Prostate gland (tissue), 2 donors: ENCODE results near the gene GSTM3. TPM values are rescaled to one million over a fixed set of nuclear protein-coding genes. Genes with fewer than 3 reads are reported as not detected.

Source experiments
- DNase-seq: peaks from one replicate; pipeline ENCODE4 v3.0.0-alpha.2; 2019; ENCODE audit warnings: low spot score
- H3K27ac ChIP-seq, 2 donors: fragments of 200-600 bp; sonication (generic); 2 replicates each; pipeline ENCODE4 v1.5.1; 2017 to 2019
- H3K27me3 ChIP-seq: fragments of 200-600 bp; sonication (generic); replicated peaks from 2 replicates; pipeline ENCODE4 v1.5.1; 2019; ENCODE audit not compliant: insufficient read depth
- H3K36me3 ChIP-seq, 2 donors: fragments of 200-600 bp; sonication (generic); 1 replicate in 1 of 2; 2 replicates in 1 of 2; pipeline versions ENCODE4 v1.5.1 to v1.8.1; 2017 to 2019
- H3K4me1 ChIP-seq: fragments of 200-600 bp; sonication (generic); replicated peaks from 2 replicates; pipeline ENCODE4 v1.5.1; 2019
- H3K4me3 ChIP-seq, 2 donors: fragments of 200-600 bp; sonication (generic); 2 replicates each; pipeline ENCODE4 v1.5.1; 2017 to 2019
- H3K9me3 ChIP-seq: fragments of 200-600 bp; sonication (generic); 2 replicates; pipeline ENCODE4 v1.5.1; 2017
- POLR2A ChIP-seq: fragments of 450-650 bp; IDR thresholded peaks from one replicate; pipeline ENCODE4 v1.6.1; 2016; ENCODE audit warnings: antibody characterized with exemption, mild to moderate bottlenecking
- POLR2AphosphoS5 ChIP-seq: sonication (generic); formaldehyde crosslinking; IDR thresholded peaks from one replicate; pipeline ENCODE4 v1.6.1; 2017; ENCODE audit warnings: antibody characterized with exemption
- WGBS: methylation state at CpG from one replicate; pipeline ENCODE4 v1.1.5; 2018; 5-methylcytosine and 5-hydroxymethylcytosine counted together
- intact Hi-C: fragments of 100-400 bp; cut with DNase I; formaldehyde crosslinking; loops from one replicate; pipeline ENCODE4 v1.14.2; 2022
- total RNA-seq, 2 donors: library from RNA; depleted of rRNA; stranded (reverse); fragments of >200 nt; gene quantifications; one replicate each; pipeline ENCODE4 v1.1.0, GENCODE V29; 2016
- TF ChIP-seq, protein P1 (sequence below), 4 experiments: fragments of 200-600 bp in 2 of 4; fragments of 450-650 bp in 2 of 4; sonication (generic) in 2 of 4; IDR thresholded peaks; 1 replicate in 3 of 4; 2 replicates in 1 of 4; pipeline ENCODE4 v1.5.1; 2016 to 2019; ENCODE audit warnings: antibody characterized with exemption in 4 of 4, mild to moderate bottlenecking in 2 of 4, moderate library complexity in 2 of 4

Gene GSTM3
- total RNA-seq, 2 donors from 2014 or later: 103 to 383 TPM

DNA sequence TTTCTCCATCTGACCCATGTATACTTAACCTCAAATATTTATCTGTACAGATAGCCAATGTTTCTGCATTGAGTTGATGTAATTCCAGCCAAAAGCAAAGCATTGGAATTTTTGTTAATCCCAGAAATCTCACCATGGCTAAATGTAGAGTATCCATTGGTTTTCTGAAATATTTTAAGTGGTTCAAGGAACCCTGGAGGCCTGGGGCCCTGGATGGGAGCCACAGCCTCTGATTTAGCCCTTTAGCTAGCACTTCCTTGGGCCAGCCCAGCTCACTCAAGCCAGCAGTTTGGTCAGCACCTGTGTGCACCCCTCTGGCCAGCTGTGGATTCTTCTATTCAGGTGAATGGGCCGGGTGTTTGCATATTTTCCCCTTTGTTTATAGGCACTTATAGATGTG, 41.7 kb upstream of the GSTM3 start:
- Histone ChIP-seq H3K4me1 (peaks cover 10% of the 10 kb centered on the region), H3K9me3 (no peaks in the 10 kb centered on the region), H3K4me3 (no peak overlapping the region), H3K27ac (peak overlapping the region in 1 of 2 donors; percentile 40), H3K27me3 (no peaks in the 10 kb centered on the region), H3K36me3 (no peaks in the 10 kb centered on the region)
- 50% methylated on average over 1 of the region's 1 CpG for WGBS
- TF ChIP-seq POLR2A (no peak), POLR2AphosphoS5 (no peak)
- TF ChIP-seq, protein P1, sequence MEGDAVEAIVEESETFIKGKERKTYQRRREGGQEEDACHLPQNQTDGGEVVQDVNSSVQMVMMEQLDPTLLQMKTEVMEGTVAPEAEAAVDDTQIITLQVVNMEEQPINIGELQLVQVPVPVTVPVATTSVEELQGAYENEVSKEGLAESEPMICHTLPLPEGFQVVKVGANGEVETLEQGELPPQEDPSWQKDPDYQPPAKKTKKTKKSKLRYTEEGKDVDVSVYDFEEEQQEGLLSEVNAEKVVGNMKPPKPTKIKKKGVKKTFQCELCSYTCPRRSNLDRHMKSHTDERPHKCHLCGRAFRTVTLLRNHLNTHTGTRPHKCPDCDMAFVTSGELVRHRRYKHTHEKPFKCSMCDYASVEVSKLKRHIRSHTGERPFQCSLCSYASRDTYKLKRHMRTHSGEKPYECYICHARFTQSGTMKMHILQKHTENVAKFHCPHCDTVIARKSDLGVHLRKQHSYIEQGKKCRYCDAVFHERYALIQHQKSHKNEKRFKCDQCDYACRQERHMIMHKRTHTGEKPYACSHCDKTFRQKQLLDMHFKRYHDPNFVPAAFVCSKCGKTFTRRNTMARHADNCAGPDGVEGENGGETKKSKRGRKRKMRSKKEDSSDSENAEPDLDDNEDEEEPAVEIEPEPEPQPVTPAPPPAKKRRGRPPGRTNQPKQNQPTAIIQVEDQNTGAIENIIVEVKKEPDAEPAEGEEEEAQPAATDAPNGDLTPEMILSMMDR (IDR thresholded peaks at IDR 0.05): no peak
- intact Hi-C loops: no loop called here
- DNase-seq: no peak

DNA sequence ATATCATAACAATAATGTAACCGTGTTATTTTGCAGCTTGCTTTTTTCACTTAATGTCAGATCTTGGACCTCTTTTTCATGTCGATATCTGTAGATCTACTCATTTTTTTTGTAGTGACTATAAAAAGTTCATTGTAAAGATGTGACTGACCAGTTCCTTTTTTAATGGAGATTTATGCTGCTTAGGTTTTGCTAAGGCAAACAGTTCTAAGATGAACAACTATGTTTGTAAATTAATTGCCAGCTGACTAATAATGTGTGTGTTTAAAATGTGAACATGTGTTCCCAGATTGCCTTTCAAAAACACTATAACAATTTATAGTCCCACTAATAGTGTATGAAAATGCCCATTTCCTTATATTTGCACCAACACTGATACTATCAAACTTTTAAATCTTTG, 41.0 kb upstream of the GSTM3 start:
- 34% methylated on average over 2 of the region's 2 CpGs for WGBS
- intact Hi-C loops: no loop called here
- Histone ChIP-seq H3K27ac (no peak overlapping the region), H3K9me3 (no peaks in the 10 kb centered on the region), H3K36me3 (no peaks in the 10 kb centered on the region), H3K4me3 (no peak overlapping the region), H3K27me3 (no peaks in the 10 kb centered on the region), H3K4me1 (peaks cover 10% of the 10 kb centered on the region)
- no peak for DNase-seq
- TF ChIP-seq POLR2AphosphoS5: peak; percentile 8
- TF ChIP-seq, protein P1 (IDR thresholded peaks at IDR 0.05): no peak

DNA sequence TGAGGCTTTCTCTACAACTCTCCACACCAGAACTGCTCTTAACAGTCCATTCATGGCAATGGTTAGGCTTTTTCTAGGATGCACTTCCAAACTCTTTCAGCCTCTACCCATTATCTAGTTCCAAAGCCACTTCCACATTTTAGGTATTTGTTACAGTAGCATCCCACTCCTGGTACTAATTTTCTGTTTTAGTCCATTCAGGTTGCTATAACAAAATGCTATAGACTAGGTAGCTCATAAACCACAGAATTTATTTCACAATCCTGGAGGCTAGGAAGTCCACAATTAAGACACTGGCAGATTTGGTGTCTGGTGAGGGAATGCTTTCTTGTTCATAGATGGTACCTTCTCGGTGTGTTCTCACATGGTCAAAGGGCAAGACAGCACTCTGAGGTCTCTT, 40.1 kb upstream of the GSTM3 start:
- no peaks in the 10 kb centered on the region for H3K36me3 ChIP-seq
- peaks cover 10% of the 10 kb centered on the region for H3K4me1 ChIP-seq
- H3K9me3 ChIP-seq: no peaks in the 10 kb centered on the region
- no peaks in the 10 kb centered on the region for H3K27me3 ChIP-seq
- H3K4me3 ChIP-seq: no peak overlapping the region
- intact Hi-C loops: no loop called here
- no peak for DNase-seq
- TF ChIP-seq POLR2A (no peak), POLR2AphosphoS5 (no peak)
- TF ChIP-seq, protein P1 (IDR thresholded peaks at IDR 0.05): no peak
- WGBS: 90% methylated on average over 1 of the region's 1 CpG
- H3K27ac ChIP-seq: no peak overlapping the region

DNA sequence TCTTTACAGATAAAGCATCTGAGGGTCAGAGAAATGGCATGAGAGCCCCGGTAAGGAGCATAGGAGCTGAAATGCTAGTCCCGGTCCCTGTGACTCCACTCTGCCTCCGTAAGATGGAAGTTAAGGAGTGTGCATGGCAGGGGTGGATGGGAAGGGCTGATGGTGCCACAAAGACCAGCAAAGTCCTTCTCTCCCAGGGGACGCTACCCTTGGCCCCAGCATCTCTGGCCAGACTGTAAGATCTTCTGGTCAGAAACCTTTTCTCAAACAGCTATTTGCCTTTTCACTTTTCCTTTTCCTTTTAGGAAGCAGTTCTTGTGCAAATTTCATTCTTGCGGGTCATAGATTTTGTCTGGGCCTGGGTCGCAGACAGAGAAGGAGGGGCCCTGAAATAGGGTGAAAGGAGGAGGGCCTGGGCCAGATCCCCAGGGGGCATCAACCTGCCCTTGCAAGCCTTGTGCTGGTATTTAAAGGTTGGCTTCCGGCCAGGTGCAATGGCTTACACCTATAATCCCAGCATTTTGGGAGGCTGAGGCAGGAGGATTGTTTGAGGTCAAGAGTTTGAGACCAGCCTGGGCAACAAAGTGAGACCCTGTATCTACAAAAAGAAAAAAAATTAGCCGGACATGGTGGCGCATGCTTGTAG, 37.3 kb upstream of the GSTM3 start:
- 90% methylated on average over 9 of the region's 9 CpGs for WGBS
- no peak overlapping the region for H3K27ac ChIP-seq
- H3K27me3 ChIP-seq: no peaks in the 10 kb centered on the region
- no peaks in the 10 kb centered on the region for H3K9me3 ChIP-seq
- H3K4me3 ChIP-seq: no peak overlapping the region
- TF ChIP-seq, protein P1 (IDR thresholded peaks at IDR 0.05): no peak
- TF ChIP-seq POLR2AphosphoS5 (no peak), POLR2A (no peak)
- DNase-seq: no peak
- intact Hi-C loops: loop anchor here (1.0 kb wide), 1 partner anchor 206 kb away; the partner anchor contains the start of gene AHCYL1
- peaks cover 3% of the 10 kb centered on the region for H3K4me1 ChIP-seq
- H3K36me3 ChIP-seq: no peaks in the 10 kb centered on the region

DNA sequence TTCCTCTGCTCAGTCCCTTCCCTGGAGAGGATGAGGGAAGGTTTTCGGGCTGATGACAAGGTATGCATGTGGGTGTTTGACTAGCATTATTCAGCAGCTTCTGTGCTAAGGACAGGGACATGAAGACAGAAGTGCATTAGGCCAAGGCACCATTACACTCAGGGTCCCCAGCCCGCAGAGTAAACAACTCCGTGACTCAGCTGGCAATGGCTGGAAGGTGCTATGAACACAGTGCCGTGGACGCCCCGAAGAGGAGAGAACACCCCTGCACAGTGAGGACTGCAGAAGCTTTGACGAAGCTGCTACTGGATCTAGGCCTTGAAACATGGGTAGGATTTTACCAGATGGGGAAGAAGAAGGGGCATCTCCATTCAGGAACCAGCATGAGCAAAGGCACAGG, 36.6 kb upstream of the GSTM3 start:
- Histone ChIP-seq H3K4me3 (no peak overlapping the region), H3K27me3 (no peaks in the 10 kb centered on the region), H3K9me3 (no peaks in the 10 kb centered on the region), H3K4me1 (no peaks in the 10 kb centered on the region), H3K27ac (no peak overlapping the region), H3K36me3 (no peaks in the 10 kb centered on the region)
- WGBS: 85% methylated on average over 6 of the region's 7 CpGs
- DNase-seq: no peak
- intact Hi-C loops: loop anchor here (1.0 kb wide), 1 partner anchor 207 kb away; the partner anchor contains the start of gene AHCYL1
- TF ChIP-seq, protein P1 (IDR thresholded peaks at IDR 0.05): no peak
- TF ChIP-seq POLR2AphosphoS5 (no peak), POLR2A (no peak)
